Effector memory CD8-positive, alpha-beta T cell (primary cell): ENCODE results near the gene UNC5B.

Experiments
- ATAC-seq: fragments of 150-1000 bp; cut with Tn5 transposase; replicated peaks from 2 replicates; pipeline ENCODE4 v1.10.0; 2021; ENCODE audit warnings: mild to moderate bottlenecking, moderate library complexity
- DNase-seq, 3 experiments: peaks; one replicate each; pipeline ENCODE4 v3.0.0; 2021
- H3K27ac Mint-ChIP-seq, 2 donors: one replicate each; pipeline ENCODE4 v1.8.0; 2022; ENCODE audit warnings: mild to moderate bottlenecking in 2 of 2, mixed read lengths in 2 of 2, moderate library complexity in 2 of 2
- H3K27me3 Mint-ChIP-seq, 2 donors: one replicate each; pipeline ENCODE4 v1.8.0; 2022; ENCODE audit warnings: mixed read lengths in 2 of 2
- H3K36me3 Mint-ChIP-seq: one replicate; pipeline ENCODE4 v1.8.0; 2022; ENCODE audit warnings: mild to moderate bottlenecking, moderate library complexity, mixed read lengths; ENCODE audit not compliant: insufficient read depth
- H3K4me1 Mint-ChIP-seq, 2 donors: one replicate each; pipeline ENCODE4 v1.8.0; 2022; ENCODE audit warnings: low read depth in 2 of 2, mixed read lengths in 2 of 2
- H3K4me3 Mint-ChIP-seq, 2 donors: one replicate each; pipeline ENCODE4 v1.8.0; 2022; ENCODE audit warnings: mild to moderate bottlenecking in 2 of 2, mixed read lengths in 2 of 2, moderate library complexity in 2 of 2
- H3K9me3 Mint-ChIP-seq, 2 donors: one replicate each; pipeline ENCODE4 v1.8.0; 2022; ENCODE audit warnings: mixed read lengths in 2 of 2

Gene UNC5B

DNA sequence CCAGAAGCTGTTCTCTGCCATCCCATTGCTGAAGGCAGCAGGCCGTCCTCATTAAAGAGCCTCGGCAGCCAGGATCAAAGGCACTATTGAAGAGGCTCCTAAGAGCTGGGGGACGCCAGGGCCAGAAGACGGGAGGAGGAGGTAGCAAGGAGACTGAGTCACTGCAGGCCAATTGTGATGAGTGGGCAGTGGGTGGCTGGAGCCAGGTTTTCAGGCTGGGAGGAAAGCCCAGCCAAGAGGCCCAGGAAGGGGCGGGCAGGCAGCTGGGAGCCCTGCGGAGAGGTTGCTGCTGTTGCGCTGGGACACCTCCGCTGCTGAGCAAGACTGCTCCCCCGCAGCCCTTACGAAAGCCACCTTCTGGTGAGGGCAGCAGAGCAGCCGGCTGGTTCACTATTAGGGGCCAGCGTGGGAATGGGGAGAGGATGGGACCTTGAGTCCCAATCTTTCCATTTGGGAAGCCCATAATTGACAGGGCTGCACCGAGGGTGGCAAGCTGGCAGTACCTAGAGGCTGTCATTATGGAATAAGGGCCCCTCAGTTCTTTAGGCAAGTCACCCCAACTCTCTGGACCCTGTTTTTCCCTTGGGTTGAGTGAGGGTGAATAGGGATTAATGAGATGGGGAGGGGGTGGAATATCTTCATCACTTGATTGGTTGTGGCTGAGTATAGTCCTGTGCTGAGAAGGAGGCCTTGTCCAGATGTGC lies 48.4 kb downstream of the UNC5B start:
- ATAC-seq (no peak), DNase-seq (no peak)
- peaks cover 12 to 40% of the 10 kb centered on the region in 2 donors for H3K27me3 Mint-ChIP-seq
- H3K4me1 Mint-ChIP-seq: no peaks in the 10 kb centered on the region
- H3K4me3 Mint-ChIP-seq: no peak overlapping the region
- no peaks in the 10 kb centered on the region for H3K9me3 Mint-ChIP-seq
- H3K27ac Mint-ChIP-seq: no peak overlapping the region
- H3K36me3 Mint-ChIP-seq: no peaks in the 10 kb centered on the region

DNA sequence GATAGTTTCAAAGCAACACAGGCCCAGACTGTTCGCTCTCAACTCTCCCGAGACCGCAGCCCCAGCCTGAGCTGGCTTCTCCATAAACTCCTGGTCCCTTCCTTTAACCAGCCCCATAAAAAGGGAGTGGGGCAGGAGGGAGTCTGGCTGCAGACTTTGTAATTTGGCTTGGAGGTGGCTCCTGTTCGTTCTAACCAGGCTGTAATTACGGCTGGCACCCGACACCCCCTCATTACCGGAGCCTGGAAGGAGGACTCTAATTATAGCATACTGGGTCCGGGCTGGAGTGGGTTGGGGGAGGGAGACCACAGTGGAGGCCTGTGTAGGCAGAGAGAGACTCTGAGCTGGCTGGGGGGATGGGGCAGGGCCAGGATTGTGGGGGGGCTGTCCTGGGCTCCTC lies 49.7 kb downstream of the UNC5B start:
- Mint-ChIP-seq H3K27me3 (peaks cover 4 to 35% of the 10 kb centered on the region in 2 donors), H3K4me1 (no peaks in the 10 kb centered on the region), H3K36me3 (no peaks in the 10 kb centered on the region), H3K9me3 (no peaks in the 10 kb centered on the region), H3K4me3 (no peak overlapping the region), H3K27ac (no peak overlapping the region)
- DNase-seq (no peak), ATAC-seq (no peak)

DNA sequence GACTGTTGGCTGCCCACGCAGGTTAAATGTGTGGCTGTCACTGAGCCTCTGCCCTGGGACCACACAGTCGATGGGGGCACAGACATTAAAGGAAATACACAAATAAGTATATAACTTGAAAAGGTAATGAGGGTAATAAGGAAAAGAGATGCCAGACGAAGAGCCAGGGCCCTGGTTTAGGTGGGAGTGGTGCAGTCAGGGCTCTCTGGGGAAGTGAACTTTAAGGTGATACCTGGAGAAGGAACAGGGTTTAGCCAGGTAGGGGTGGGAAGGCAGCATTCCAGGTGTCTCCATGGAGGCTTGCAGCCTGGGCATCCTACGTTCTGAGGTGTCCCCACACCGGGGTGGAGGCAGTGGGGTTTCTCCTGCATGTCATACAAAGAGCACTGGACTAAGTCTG lies 50.4 kb downstream of the UNC5B start:
- H3K4me3 Mint-ChIP-seq: no peak overlapping the region
- peaks cover 0 to 30% of the 10 kb centered on the region in 2 donors for H3K27me3 Mint-ChIP-seq
- no peak for ATAC-seq
- no peaks in the 10 kb centered on the region for H3K36me3 Mint-ChIP-seq
- no peaks in the 10 kb centered on the region for H3K4me1 Mint-ChIP-seq
- DNase-seq: no peak
- peak overlapping the region in 1 of 2 donors; percentile 71 for H3K27ac Mint-ChIP-seq
- H3K9me3 Mint-ChIP-seq: no peaks in the 10 kb centered on the region

DNA sequence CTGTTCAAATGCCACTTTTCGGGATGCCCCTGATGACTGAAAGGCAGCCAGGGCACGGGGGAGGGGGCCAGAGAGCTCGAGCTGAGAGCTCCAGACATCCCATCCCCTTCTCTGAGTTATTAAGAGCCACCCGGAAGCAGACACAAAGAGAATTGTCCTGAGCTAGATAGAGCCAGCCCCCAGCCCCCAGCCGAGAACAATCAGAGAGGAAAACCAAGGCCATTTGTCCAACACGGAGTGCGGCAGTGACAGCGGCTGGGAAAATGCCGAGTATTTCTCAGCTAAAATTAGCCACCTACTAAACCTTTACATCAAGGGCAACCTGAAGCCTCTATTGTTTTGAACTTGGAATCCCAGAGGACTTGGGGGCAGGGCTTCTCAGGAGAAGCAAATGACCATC lies 51.0 kb downstream of the UNC5B start:
- no peak overlapping the region for H3K27ac Mint-ChIP-seq
- no peaks in the 10 kb centered on the region for H3K4me1 Mint-ChIP-seq
- no peaks in the 10 kb centered on the region for H3K9me3 Mint-ChIP-seq
- H3K27me3 Mint-ChIP-seq: peaks cover 0 to 24% of the 10 kb centered on the region in 2 donors
- DNase-seq (no peak), ATAC-seq (no peak)
- H3K4me3 Mint-ChIP-seq: no peak overlapping the region
- H3K36me3 Mint-ChIP-seq: no peaks in the 10 kb centered on the region

DNA sequence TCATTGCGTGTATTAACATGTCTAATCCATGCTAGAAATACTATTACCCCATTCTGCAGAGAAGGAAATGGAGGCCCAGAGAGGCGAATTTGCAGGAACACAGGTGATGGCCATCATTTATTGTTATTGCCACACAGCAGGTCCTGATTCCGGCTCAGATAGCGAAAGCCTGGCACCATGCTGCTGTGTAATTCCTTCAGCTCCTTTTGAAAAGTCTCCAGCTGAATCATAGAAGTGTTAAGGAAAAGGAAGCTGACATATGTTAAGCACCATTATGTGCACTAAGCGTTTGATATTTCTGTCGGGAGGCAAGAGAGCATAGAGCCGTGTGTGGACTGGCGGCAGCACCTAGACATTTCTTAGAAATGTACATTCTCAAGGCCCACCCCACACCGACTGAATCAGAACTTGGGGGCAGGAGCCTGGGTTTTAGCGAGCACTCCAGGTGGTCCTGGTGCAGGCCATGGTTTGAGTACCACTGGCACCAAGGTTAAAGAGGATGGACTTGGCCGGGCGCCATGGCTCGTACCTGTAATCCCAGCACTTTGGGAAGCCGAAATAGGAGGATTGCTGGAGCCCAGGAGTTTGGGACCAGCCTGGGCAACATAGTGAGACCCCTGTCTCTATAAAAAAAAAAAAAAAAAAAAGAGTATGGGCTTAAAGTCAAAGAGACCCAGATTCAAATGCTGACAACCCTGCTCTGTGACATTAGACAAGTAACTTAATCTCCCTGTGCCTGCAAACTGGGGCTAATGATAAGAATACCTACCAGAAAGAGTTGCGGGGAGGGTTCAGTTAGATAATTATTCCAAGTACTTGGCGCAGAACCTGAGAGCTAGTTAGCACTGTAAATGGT lies 52.2 kb downstream of the UNC5B start:
- no peaks in the 10 kb centered on the region for H3K9me3 Mint-ChIP-seq
- DNase-seq (no peak), ATAC-seq (no peak)
- no peak overlapping the region for H3K27ac Mint-ChIP-seq
- H3K4me1 Mint-ChIP-seq: no peaks in the 10 kb centered on the region
- H3K36me3 Mint-ChIP-seq: no peaks in the 10 kb centered on the region
- H3K27me3 Mint-ChIP-seq: peaks cover 0 to 17% of the 10 kb centered on the region in 2 donors
- no peak overlapping the region for H3K4me3 Mint-ChIP-seq

DNA sequence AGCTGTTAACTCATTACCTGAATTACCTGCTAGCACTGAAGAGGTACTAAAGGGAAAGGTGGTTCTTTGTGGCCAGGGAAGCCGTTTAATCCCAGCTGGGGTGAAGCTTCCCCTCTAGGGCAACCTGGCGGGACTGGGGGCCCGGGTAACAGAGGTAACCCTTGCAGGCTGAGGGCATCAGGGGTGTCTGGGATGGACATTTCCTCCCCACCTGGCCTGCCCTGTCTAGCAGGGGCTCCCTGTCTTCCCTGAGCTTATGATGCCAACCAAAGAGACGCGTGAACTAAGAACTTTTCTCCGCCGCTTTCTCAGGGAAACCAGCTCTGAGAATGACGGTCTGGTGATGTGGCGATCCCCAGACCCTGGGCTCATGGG lies 52.8 kb downstream of the UNC5B start:
- Mint-ChIP-seq H3K27ac (no peak overlapping the region), H3K36me3 (no peaks in the 10 kb centered on the region), H3K27me3 (peaks cover 0 to 19% of the 10 kb centered on the region in 2 donors), H3K4me1 (no peaks in the 10 kb centered on the region), H3K4me3 (no peak overlapping the region), H3K9me3 (no peaks in the 10 kb centered on the region)
- DNase-seq (no peak), ATAC-seq (no peak)

DNA sequence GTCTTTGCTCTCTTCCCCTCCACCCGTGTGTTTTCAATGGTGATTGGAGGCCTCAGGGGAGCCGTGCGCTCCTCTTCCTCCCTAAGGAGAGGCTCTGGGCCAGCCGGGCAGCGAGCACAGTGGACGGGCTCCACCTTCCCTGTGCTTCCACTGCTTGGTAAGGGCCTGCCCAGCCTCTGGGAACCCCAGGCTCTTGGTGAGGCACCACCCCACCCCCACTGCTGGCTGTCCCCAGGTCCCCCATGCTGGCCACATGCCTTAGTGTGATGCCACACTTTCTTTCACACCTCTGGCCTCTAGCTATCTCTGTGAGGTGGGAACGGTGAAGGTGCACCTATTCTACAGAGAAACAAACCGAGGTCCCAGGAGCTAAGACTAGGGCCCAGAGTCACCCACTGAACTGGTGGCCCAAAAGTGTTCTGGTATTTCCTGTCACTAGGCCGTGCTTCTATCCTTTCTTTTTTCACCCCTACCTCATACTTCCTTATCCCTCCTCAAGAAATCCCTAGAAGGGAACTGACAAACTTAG lies 53.3 kb downstream of the UNC5B start:
- Mint-ChIP-seq H3K9me3 (no peaks in the 10 kb centered on the region), H3K4me1 (peaks cover 0 to 3% of the 10 kb centered on the region in 2 donors), H3K27ac (no peak overlapping the region), H3K27me3 (peaks cover 0 to 19% of the 10 kb centered on the region in 2 donors), H3K4me3 (no peak overlapping the region), H3K36me3 (no peaks in the 10 kb centered on the region)
- DNase-seq (no peak), ATAC-seq (no peak)

DNA sequence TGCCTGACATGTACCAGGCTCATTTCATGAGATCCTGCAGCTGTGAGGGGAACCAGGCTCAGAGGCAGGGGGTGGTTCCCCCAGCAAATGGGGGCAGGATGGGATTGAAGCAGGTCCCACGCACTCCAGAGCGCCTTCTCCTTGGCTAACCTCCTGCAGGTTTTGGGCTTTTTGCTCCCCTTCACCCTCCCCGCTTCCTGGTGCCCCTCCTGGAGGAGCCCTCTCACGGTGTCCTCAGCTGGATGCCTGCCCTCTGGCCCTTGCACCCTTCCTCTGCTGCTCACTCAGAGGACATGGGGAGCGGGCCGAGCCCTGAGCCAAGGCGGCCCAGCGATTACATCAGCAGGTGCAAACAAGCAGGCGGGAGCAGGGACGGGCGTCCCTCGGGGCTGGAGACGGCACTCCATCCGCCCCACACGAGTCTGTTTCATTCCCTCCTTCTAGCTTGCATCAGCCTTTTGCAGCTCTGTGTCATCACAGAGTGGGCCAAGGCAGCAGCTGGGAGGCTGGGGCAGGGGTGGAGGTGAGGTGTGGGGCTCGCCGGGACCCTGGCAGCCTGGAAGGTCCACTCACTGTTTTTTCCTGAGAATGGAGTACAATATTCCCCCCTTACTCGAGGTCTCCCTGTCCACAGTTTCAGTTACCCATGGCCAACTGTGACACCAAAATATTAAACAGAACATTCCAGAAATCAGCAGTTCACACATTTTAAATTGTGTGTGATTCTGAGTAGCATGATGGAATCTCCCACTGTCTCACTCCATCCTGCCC lies 54.0 kb downstream of the UNC5B start:
- ATAC-seq (no peak), DNase-seq (no peak)
- H3K4me3 Mint-ChIP-seq: no peak overlapping the region
- H3K27me3 Mint-ChIP-seq: peaks cover 0 to 19% of the 10 kb centered on the region in 2 donors
- peaks cover 0 to 3% of the 10 kb centered on the region in 2 donors for H3K4me1 Mint-ChIP-seq
- no peaks in the 10 kb centered on the region for H3K36me3 Mint-ChIP-seq
- H3K9me3 Mint-ChIP-seq: no peaks in the 10 kb centered on the region
- H3K27ac Mint-ChIP-seq: no peak overlapping the region

DNA sequence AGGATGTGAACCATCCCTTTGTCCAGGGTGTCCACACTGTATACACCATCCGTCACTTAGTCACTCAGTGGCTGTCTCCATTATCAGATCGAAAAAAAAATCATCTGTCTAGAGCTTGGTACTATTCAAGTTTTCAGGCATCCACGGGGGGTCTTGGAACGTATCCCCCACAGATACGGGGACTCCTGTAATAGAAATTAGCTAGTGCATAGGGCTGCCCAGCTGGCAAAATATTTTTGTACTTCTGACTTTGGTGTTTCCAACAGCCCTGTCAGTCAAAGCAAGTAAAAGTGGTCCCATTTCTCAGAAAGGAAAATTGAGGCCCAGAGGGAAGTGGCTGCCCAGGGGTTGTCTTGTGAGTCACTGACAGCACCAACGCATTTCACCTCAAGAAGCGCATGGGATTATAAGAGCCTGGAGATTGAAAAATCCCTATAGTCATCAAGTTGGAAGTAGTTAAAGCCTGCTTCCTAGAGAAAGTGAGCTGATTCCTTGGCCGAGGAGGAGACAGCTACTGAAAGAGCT lies 54.6 kb downstream of the UNC5B start:
- Mint-ChIP-seq H3K36me3 (no peaks in the 10 kb centered on the region), H3K4me1 (peaks cover 0 to 3% of the 10 kb centered on the region in 2 donors), H3K27me3 (peaks cover 0 to 19% of the 10 kb centered on the region in 2 donors), H3K27ac (no peak overlapping the region), H3K9me3 (no peaks in the 10 kb centered on the region), H3K4me3 (no peak overlapping the region)
- DNase-seq: no peak
- ATAC-seq: no peak

DNA sequence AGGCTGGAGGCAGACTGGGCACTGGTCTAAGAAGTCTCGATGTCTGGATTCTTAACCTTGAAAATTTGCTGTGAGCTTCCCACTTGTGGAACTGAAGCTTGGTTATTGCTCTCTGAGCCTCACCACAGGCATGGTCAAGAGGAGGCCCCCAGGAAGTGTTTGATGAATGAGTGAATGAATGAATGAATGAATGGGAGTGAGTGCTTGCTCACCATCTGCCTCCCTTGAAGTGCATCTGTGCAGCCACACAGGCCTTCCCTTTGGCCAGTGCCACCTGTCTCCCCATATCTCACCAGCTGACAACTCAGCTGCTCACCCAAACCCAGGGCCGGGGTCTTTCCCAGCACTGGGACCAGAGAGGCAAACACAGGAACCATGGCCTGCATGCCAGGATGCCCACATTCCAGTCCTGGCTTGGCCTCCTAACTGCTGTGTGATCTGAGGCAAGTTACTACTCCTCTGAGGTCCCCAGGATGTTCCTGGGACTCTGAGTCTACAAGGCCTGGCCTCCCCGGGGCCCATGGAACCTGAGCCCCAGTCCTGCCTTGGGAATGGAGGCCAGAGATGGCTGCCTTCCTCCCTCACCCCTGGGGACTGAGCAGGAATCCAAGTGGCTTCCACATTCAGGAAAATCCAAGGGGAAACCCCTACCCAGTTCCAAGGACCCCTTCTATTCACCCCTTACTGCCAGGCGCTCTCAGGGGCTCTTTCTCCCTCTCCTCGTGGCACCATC lies 55.3 kb downstream of the UNC5B start:
- Mint-ChIP-seq H3K9me3 (no peaks in the 10 kb centered on the region), H3K36me3 (no peaks in the 10 kb centered on the region), H3K27me3 (peaks cover 0 to 19% of the 10 kb centered on the region in 2 donors), H3K27ac (no peak overlapping the region), H3K4me3 (no peak overlapping the region), H3K4me1 (peaks cover 0 to 3% of the 10 kb centered on the region in 2 donors)
- no peak for DNase-seq
- ATAC-seq: no peak

DNA sequence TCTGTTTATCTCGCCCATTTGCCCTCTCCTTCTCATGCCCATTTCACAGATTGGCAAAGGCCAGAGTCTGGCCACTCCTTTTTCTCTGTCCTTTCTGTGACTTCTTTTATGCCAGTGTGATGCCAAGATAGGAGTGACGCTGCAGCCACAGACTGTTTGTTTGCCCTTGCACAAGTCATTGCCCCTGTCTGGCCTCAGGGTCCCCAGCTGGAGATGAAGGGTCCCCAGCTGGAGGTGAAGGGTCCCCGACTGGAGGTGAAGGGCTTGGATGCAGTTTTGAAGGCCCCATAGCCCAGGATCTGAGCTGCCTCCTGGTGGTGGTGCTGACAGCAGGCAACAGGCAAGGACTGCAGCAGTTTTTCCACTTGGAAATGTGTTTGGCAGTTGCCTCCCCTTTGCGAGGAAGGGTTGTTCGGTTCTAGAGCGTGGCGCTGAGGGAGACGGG lies 55.9 kb downstream of the UNC5B start:
- H3K4me3 Mint-ChIP-seq: no peak overlapping the region

DNA sequence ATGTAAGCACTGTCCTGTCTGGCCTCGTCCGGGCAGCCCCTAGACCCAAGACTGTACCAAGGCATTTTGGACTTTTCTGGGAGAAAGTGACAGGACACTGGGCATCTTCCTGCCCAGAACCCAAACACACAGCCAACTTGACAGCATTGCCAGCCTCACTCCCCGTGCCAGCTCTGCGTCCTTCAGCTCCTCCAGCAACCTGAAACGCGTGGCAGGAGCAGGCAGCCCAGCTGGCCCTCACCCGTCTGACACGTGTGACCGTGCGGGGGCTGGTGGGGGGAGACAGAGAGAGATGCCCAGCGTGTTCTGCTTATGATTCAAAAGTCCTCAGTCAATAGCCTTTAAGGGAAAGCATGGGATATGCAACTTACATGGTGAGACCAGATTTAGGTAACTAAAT lies 56.4 kb downstream of the UNC5B start:
- H3K4me3 Mint-ChIP-seq: no peak overlapping the region
- H3K27ac Mint-ChIP-seq: no peak overlapping the region
- H3K36me3 Mint-ChIP-seq: no peaks in the 10 kb centered on the region
- no peak for DNase-seq
- H3K9me3 Mint-ChIP-seq: no peaks in the 10 kb centered on the region
- no peak for ATAC-seq
- peaks cover 0 to 3% of the 10 kb centered on the region in 2 donors for H3K4me1 Mint-ChIP-seq
- H3K27me3 Mint-ChIP-seq: peaks cover 0 to 19% of the 10 kb centered on the region in 2 donors

More for the DNA sequence above, 55.9 kb downstream of the UNC5B start:
- ATAC-seq (no peak), DNase-seq (no peak)
- Mint-ChIP-seq H3K27me3 (peaks cover 0 to 19% of the 10 kb centered on the region in 2 donors), H3K9me3 (no peaks in the 10 kb centered on the region), H3K4me1 (peaks cover 0 to 3% of the 10 kb centered on the region in 2 donors), H3K27ac (no peak overlapping the region), H3K36me3 (no peaks in the 10 kb centered on the region)
